Esophagus squamous epithelium (tissue), 4 donors: ENCODE data around the gene DIS3.

ENCODE experiments used
- CTCF ChIP-seq, 6 experiments: fragments of 450-650 bp in 4 of 6; fragments of 200-600 bp in 2 of 6; sonication (generic) in 2 of 6; IDR thresholded peaks; one replicate each; pipeline ENCODE4 v1.5.1; 2016 to 2019; ENCODE audit warnings: antibody characterized with exemption in 6 of 6, mild to moderate bottlenecking in 4 of 6, moderate library complexity in 4 of 6
- POLR2A ChIP-seq, 4 donors: fragments of 450-650 bp; IDR thresholded peaks; one replicate each; pipeline ENCODE4 v1.6.1; 2017; ENCODE audit warnings: antibody characterized with exemption in 4 of 4, mild to moderate bottlenecking in 4 of 4, moderate library complexity in 3 of 4

- TF ChIP-seq CTCF (IDR thresholded peaks at IDR 0.05): no peak
- TF ChIP-seq POLR2A (IDR thresholded peaks at IDR 0.05): no peak
Measured at GRCh38 chr13:72805676-72806346, 24.1 kb upstream of the DIS3 start.
